Gastrocnemius medialis (tissue), 4 donors: ENCODE measurements around the gene ETHE1.

Source experiments
- CTCF ChIP-seq, 5 experiments: fragments of 450-650 bp in 3 of 5; fragments of 200-600 bp in 2 of 5; sonication (generic) in 2 of 5; IDR thresholded peaks in 4 of 5; conservative IDR thresholded peaks in 1 of 5; 1 replicate in 4 of 5; 2 replicates in 1 of 5; pipeline ENCODE4 v1.5.1; 2016 to 2019; ENCODE audit warnings: antibody characterized with exemption in 5 of 5, mild to moderate bottlenecking in 3 of 5, moderate library complexity in 3 of 5
- POLR2A ChIP-seq, 2 donors: fragments of 450-650 bp; IDR thresholded peaks; one replicate each; pipeline ENCODE4 v1.6.1; 2017; ENCODE audit warnings: antibody characterized with exemption in 2 of 2, mild to moderate bottlenecking in 2 of 2, moderate library complexity in 2 of 2

- no peak for TF ChIP-seq CTCF (IDR thresholded peaks at IDR 0.05 in 4 of 5, conservative IDR thresholded peaks at IDR 0.05 in 1 of 5)
- no peak for TF ChIP-seq POLR2A (IDR thresholded peaks at IDR 0.05)
These were observed 65.7 kb downstream of the ETHE1 start for GRCh38 chr19:43461303-43461702.
